Hepatocyte (in vitro differentiated cells): Measurements from ENCODE around the gene PMP22. TPM values are rescaled to one million over a fixed set of nuclear protein-coding genes. Genes with fewer than 3 reads are reported as not detected.

Experiments used
- DNase-seq: peaks from one replicate; pipeline ENCODE4 v3.0.0-alpha.2; 2016; ENCODE audit warnings: low spot score
- H2AFZ ChIP-seq: fragments of 200-600 bp; sonication (generic); 2 replicates; pipeline ENCODE4 v1.6.0; 2016; ENCODE audit warnings: antibody characterized with exemption, mild to moderate bottlenecking
- H3K27ac ChIP-seq: fragments of 200-600 bp; sonication (generic); 2 replicates; pipeline ENCODE4 v1.5.1; 2016; ENCODE audit warnings: mild to moderate bottlenecking
- H3K27me3 ChIP-seq: fragments of 200-600 bp; sonication (generic); 2 replicates; pipeline ENCODE4 v1.6.1; 2016
- H3K36me3 ChIP-seq: fragments of 200-600 bp; sonication (generic); replicated peaks from 2 replicates; pipeline ENCODE4 v1.5.1; 2016; ENCODE audit warnings: low read depth; ENCODE audit not compliant: insufficient read depth
- H3K4me1 ChIP-seq: fragments of 200-600 bp; sonication (generic); 2 replicates; pipeline ENCODE4 v1.5.1; 2016; ENCODE audit warnings: mild to moderate bottlenecking, moderate library complexity; ENCODE audit not compliant: insufficient read depth
- H3K4me2 ChIP-seq: fragments of 200-600 bp; sonication (generic); 2 replicates; pipeline ENCODE4 v1.6.0; 2016
- H3K4me3 ChIP-seq: fragments of 200-600 bp; sonication (generic); 2 replicates; pipeline ENCODE4 v1.5.1; 2016; ENCODE audit warnings: mild to moderate bottlenecking
- H3K79me2 ChIP-seq: fragments of 200-600 bp; sonication (generic); 2 replicates; pipeline ENCODE4 v1.6.0; 2017; ENCODE audit warnings: mild to moderate bottlenecking
- H3K9me2 ChIP-seq: fragments of 200-600 bp; sonication (generic); replicated peaks from 2 replicates; pipeline ENCODE4 v1.6.0; 2017; ENCODE audit warnings: mild to moderate bottlenecking; ENCODE audit not compliant: insufficient read depth
- H3K9me3 ChIP-seq: fragments of 200-600 bp; sonication (generic); 2 replicates; pipeline ENCODE4 v1.5.1; 2016; ENCODE audit warnings: low read depth, mild to moderate bottlenecking
- H4K20me1 ChIP-seq: fragments of 200-600 bp; sonication (generic); 2 replicates; pipeline ENCODE4 v1.6.0; 2016; ENCODE audit warnings: mild to moderate bottlenecking; ENCODE audit not compliant: insufficient read depth, poor library complexity, severe bottlenecking
- EZH2 ChIP-seq: fragments of 200-600 bp; sonication (generic); IDR thresholded peaks from 2 replicates; pipeline ENCODE4 v1.6.1; 2016; ENCODE audit warnings: antibody characterized with exemption, mild to moderate bottlenecking, borderline replicate concordance
- EZH2phosphoT487 ChIP-seq: fragments of 200-600 bp; sonication (generic); IDR thresholded peaks from one replicate; pipeline ENCODE4 v1.6.1; 2018; ENCODE audit warnings: antibody characterized with exemption, mild to moderate bottlenecking, low read depth, moderate library complexity; ENCODE audit not compliant: unreplicated experiment, severe bottlenecking
- WGBS: methylation state at CpG from one replicate; pipeline ENCODE4 v1.1.6; 2016; ENCODE audit warnings: low lambda C conversion rate; ENCODE audit errors: missing lambda C conversion rate; 5-methylcytosine and 5-hydroxymethylcytosine counted together
- polyA plus RNA-seq: library from polyadenylated mRNA; unstranded; fragments of >200 nt; fragmentation: Nextera tagmentation; extraction: Ambion mirVana; gene quantifications from 2 replicates; pipeline ENCODE4 v1.2.1, GENCODE V29; 2016
- total RNA-seq: library from RNA; depleted of rRNA; stranded (reverse); fragments of >200 nt; gene quantifications from 2 replicates; pipeline ENCODE4 v1.2.3, GENCODE V29; 2014
- TF ChIP-seq, protein P1 (sequence below): fragments of 200-600 bp; sonication (generic); IDR thresholded peaks from 2 replicates; pipeline ENCODE4 v1.5.1; 2016; ENCODE audit warnings: antibody characterized with exemption, mild to moderate bottlenecking; ENCODE audit not compliant: poor library complexity

PMP22 gene
- total and polyA plus RNA-seq, 2 experiments from 2014 or later, result 111 to 163 TPM

DNA sequence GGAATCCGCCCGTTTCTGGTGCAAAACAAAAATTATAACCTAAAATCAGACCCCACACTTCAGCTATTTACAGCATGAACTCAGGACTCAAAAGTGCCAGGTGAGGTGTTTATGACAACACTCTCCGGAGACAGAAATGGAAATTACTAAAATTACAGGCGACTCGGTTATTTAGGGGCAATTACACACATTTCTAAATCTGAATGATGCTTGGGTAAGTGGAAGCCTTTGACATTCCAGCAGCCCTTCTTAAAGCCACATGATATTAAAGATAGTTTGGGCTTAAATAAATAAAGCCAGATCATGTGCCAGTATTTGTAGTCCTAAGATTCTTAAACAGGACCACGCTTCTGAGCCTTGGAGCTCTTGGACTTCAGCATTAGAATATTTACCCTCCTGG is 36.7 kb upstream of the PMP22 start:
- H3K4me3 ChIP-seq, result no peak overlapping the region
- WGBS, result 86% methylated on average over 6 of the region's 6 CpGs
- H3K9me2 ChIP-seq, result no peaks in the 10 kb centered on the region
- DNase-seq, result no peak
- no peaks in the 10 kb centered on the region for H3K36me3 ChIP-seq
- H3K4me2 ChIP-seq, result no peak overlapping the region
- no peaks in the 10 kb centered on the region for H3K79me2 ChIP-seq
- H3K4me1 ChIP-seq, result peaks cover 20% of the 10 kb centered on the region
- no peak overlapping the region for H3K27ac ChIP-seq
- H4K20me1 ChIP-seq, result no peaks in the 10 kb centered on the region
- no peak overlapping the region for H2AFZ ChIP-seq
- no peaks in the 10 kb centered on the region for H3K9me3 ChIP-seq
- H3K27me3 ChIP-seq, result no peaks in the 10 kb centered on the region
- TF ChIP-seq EZH2phosphoT487 (no peak), EZH2 (no peak)
- TF ChIP-seq, protein P1, sequence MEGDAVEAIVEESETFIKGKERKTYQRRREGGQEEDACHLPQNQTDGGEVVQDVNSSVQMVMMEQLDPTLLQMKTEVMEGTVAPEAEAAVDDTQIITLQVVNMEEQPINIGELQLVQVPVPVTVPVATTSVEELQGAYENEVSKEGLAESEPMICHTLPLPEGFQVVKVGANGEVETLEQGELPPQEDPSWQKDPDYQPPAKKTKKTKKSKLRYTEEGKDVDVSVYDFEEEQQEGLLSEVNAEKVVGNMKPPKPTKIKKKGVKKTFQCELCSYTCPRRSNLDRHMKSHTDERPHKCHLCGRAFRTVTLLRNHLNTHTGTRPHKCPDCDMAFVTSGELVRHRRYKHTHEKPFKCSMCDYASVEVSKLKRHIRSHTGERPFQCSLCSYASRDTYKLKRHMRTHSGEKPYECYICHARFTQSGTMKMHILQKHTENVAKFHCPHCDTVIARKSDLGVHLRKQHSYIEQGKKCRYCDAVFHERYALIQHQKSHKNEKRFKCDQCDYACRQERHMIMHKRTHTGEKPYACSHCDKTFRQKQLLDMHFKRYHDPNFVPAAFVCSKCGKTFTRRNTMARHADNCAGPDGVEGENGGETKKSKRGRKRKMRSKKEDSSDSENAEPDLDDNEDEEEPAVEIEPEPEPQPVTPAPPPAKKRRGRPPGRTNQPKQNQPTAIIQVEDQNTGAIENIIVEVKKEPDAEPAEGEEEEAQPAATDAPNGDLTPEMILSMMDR, result no peak

DNA sequence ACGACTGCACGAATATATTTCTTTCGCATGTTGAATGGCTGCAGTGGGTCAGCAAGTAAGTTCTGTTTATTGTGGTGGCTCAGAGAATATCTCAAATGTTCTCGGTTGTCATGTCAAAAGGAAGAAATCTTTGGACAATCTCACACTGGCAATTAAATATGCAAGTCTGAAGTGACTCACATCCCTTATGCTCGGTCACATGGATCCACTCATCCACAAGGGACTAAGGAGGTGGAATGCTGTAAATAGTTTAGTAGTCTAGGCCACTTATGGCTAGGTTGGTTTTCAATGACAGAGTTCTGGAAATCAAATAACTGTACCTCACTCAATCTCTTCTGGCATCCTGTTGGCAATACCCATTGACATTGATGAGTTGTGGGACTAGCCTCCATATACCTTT is 33.0 kb upstream of the PMP22 start:
- no peaks in the 10 kb centered on the region for H4K20me1 ChIP-seq
- no peaks in the 10 kb centered on the region for H3K9me3 ChIP-seq
- no peak overlapping the region for H3K27ac ChIP-seq
- no peak for TF ChIP-seq EZH2
- H3K79me2 ChIP-seq, result no peaks in the 10 kb centered on the region
- H3K9me2 ChIP-seq, result no peaks in the 10 kb centered on the region
- no peak overlapping the region for H3K4me2 ChIP-seq
- no peaks in the 10 kb centered on the region for H3K4me1 ChIP-seq
- H2AFZ ChIP-seq, result no peak overlapping the region
- H3K4me3 ChIP-seq, result no peak overlapping the region
- H3K36me3 ChIP-seq, result no peaks in the 10 kb centered on the region
- H3K27me3 ChIP-seq, result no peaks in the 10 kb centered on the region
- 75% methylated on average over 5 of the region's 5 CpGs for WGBS
- no peak for DNase-seq

DNA sequence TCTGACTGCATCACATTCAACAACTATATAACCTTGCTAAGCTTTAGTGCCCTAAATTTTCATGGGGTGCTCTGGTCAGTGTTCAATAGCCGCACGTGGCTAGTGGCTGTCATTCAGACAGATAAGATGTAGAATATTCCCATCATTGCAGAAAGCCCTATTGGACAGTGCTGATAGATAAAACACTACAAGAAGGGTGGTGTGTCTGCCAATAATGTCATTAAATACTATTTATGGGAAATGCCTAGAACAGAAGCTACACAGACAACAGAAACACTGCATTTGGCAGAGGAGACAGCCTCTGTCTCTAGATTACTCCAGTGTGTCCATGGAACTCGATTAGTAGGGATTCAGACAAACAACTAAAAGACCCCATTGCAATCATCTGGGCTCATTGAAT is 28.4 kb upstream of the PMP22 start:
- no peak overlapping the region for H3K4me2 ChIP-seq
- no peaks in the 10 kb centered on the region for H3K9me3 ChIP-seq
- no peak overlapping the region for H2AFZ ChIP-seq
- no peak overlapping the region for H3K4me3 ChIP-seq
- H4K20me1 ChIP-seq, result no peaks in the 10 kb centered on the region
- H3K9me2 ChIP-seq, result no peaks in the 10 kb centered on the region
- DNase-seq, result no peak
- TF ChIP-seq, protein P1, result no peak
- TF ChIP-seq EZH2phosphoT487, result no peak
- TF ChIP-seq EZH2, result no peak
- no peaks in the 10 kb centered on the region for H3K36me3 ChIP-seq
- H3K79me2 ChIP-seq, result no peaks in the 10 kb centered on the region
- H3K4me1 ChIP-seq, result no peaks in the 10 kb centered on the region
- no peak overlapping the region for H3K27ac ChIP-seq
- 73% methylated on average over 3 of the region's 3 CpGs for WGBS
- no peaks in the 10 kb centered on the region for H3K27me3 ChIP-seq

DNA sequence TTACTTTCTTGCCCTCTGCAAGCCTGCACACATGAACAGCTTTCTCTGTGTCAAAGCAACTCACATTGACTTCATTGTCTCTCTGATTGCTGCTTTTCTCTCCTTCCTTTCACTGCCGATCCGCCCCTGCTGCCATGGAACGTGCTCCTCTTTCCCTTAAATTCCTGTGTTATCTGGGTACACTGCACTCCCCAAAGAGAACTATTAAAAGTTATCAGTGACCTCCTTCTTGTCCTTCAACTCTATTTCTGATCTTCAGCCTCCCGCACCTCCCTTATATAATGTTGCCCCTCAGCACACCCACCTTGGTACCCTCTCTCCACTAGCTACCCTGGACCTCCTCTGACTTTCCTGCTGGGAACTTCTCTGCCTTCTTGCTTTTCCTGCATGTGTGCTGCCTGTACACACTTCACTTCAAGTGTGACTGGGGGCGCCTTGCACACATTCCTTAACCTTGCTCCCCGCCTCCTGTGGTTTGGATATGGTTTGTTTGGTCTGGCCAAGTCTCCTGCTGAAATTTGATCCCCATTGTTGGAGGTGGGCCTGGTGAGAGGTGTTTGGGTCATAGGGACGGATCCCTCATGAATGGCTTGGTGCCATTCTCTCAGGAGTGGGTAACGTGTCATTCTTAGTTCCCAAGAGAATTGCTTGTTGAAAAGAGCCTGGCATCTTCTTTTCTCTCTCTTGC is 26.7 kb upstream of the PMP22 start:
- no peak for TF ChIP-seq EZH2
- TF ChIP-seq, protein P1, result no peak
- TF ChIP-seq EZH2phosphoT487, result no peak
- H2AFZ ChIP-seq, result no peak overlapping the region

More for the DNA sequence above, 26.7 kb upstream of the PMP22 start:
- Histone ChIP-seq H3K9me3 (no peaks in the 10 kb centered on the region), H3K9me2 (no peaks in the 10 kb centered on the region), H3K4me1 (no peaks in the 10 kb centered on the region), H3K4me3 (no peak overlapping the region), H4K20me1 (no peaks in the 10 kb centered on the region), H3K4me2 (no peak overlapping the region), H3K27ac (no peak overlapping the region), H3K27me3 (no peaks in the 10 kb centered on the region), H3K79me2 (no peaks in the 10 kb centered on the region), H3K36me3 (no peaks in the 10 kb centered on the region)
- no peak for DNase-seq
- WGBS, result 77% methylated on average over 8 of the region's 8 CpGs
